ENCODE data around the gene TMEM86A.

The TMEM86A gene

GRCh38 chr11:18700872-18701271 is 2.3 kb downstream of the TMEM86A start:
- no peak for DNase-seq

- no peak for DNase-seq
Measured at GRCh38 chr11:18701614-18702216, 3.1 kb downstream of the TMEM86A start.

- DNase-seq = no peak
Measured at GRCh38 chr11:18703001-18703763, 4.6 kb downstream of the TMEM86A start.

- no peak for DNase-seq
Measured at GRCh38 chr11:18704045-18704645, 5.6 kb downstream of the TMEM86A start.

- no peak for DNase-seq
Measured at GRCh38 chr11:18704698-18705097, 6.1 kb downstream of the TMEM86A start.

GRCh38 chr11:18705651-18706281 is 7.2 kb downstream of the TMEM86A start:
- no peak for DNase-seq

- peak; percentile 48 for DNase-seq
Measured at GRCh38 chr11:18706330-18707243, 8.0 kb downstream of the TMEM86A start.

- no peak for DNase-seq
Measured at GRCh38 chr11:18707811-18708340, 9.3 kb downstream of the TMEM86A start.

GRCh38 chr11:18709414-18709813 is 10.8 kb downstream of the TMEM86A start:
- DNase-seq = no peak

- no peak for DNase-seq
Measured at GRCh38 chr11:18710545-18710944, 12.0 kb downstream of the TMEM86A start.

- DNase-seq = no peak
Measured at GRCh38 chr11:18713646-18714442, 15.3 kb downstream of the TMEM86A start.

GRCh38 chr11:18714443-18714780 is 15.8 kb downstream of the TMEM86A start:
- no peak for DNase-seq

- DNase-seq = no peak
Measured at GRCh38 chr11:18715476-18715875, 16.9 kb downstream of the TMEM86A start.

- DNase-seq = no peak
Measured at GRCh38 chr11:18720091-18720807, 21.7 kb downstream of the TMEM86A start.

GRCh38 chr11:18720808-18721560 is 22.4 kb downstream of the TMEM86A start:
- peak; percentile 85 for DNase-seq

GRCh38 chr11:18721561-18722292 is 23.1 kb downstream of the TMEM86A start:
- DNase-seq = peak; percentile 55

GRCh38 chr11:18722293-18722637 is 23.7 kb downstream of the TMEM86A start:
- DNase-seq = no peak

GRCh38 chr11:18723991-18724390 is 25.4 kb downstream of the TMEM86A start:
- no peak for DNase-seq

- DNase-seq = no peak
Measured at GRCh38 chr11:18726040-18726439, 27.5 kb downstream of the TMEM86A start, which contains the start of gene IGSF22. IGSF22 (minus strand) TSS chr11:18726188; CDS start chr11:18724236, 1,952 bp downstream.

All from stimulated activated CD4-positive, alpha-beta T cell treated with anti-CD3 and anti-CD28 coated beads, Interleukin-4, amount 100 ng/mL, for 24 hours (primary cell).